CD14-positive monocyte (primary cell): Measurements from ENCODE around the gene IMMP2L. TPM values are rescaled to one million over a fixed set of nuclear protein-coding genes. Genes with fewer than 3 reads are reported as not detected.

Experiments used
- DNase-seq, 3 donors: peaks; one replicate each; pipeline ENCODE4 v3.0.0-alpha.2; 2011 to 2022
- H2AFZ ChIP-seq: 2 replicates; pipeline ENCODE4 v1.6.0; 2012; ENCODE audit warnings: mild to moderate bottlenecking, low read depth, low read length, inconsistent platforms; ENCODE audit not compliant: insufficient read depth, poor library complexity, severe bottlenecking
- H3K27ac ChIP-seq, 2 donors: 1 replicate in 1 of 2; 2 replicates in 1 of 2; pipeline ENCODE4 v1.5.1; 2012 to 2013; ENCODE audit warnings: low read length in 2 of 2, control low read depth in 1 of 2, inconsistent platforms in 1 of 2, low read depth in 1 of 2, mild to moderate bottlenecking in 1 of 2
- H3K27me3 ChIP-seq, 2 donors: one replicate each; pipeline versions ENCODE4 v1.6.0 to v1.6.1; 2011 to 2013; ENCODE audit warnings: low read length in 2 of 2; ENCODE audit not compliant: control insufficient read depth in 2 of 2, insufficient read depth in 2 of 2
- H3K36me3 ChIP-seq, 2 donors: replicated peaks in 1 of 2; 1 replicate in 1 of 2; 2 replicates in 1 of 2; pipeline versions ENCODE4 v1.5.1 to v1.6.1; 2012 to 2013; ENCODE audit warnings: low read length in 2 of 2, control low read depth in 1 of 2, inconsistent platforms in 1 of 2, mild to moderate bottlenecking in 1 of 2; ENCODE audit not compliant: insufficient read depth in 2 of 2, control insufficient read depth in 1 of 2
- H3K4me1 ChIP-seq, 2 donors: 1 replicate in 1 of 2; 2 replicates in 1 of 2; pipeline versions ENCODE4 v1.5.1 to v1.6.1; 2012 to 2013; ENCODE audit warnings: low read length in 2 of 2, control low read depth in 1 of 2, inconsistent platforms in 1 of 2, mild to moderate bottlenecking in 1 of 2, moderate library complexity in 1 of 2; ENCODE audit not compliant: insufficient read depth in 2 of 2, control insufficient read depth in 1 of 2
- H3K4me2 ChIP-seq: replicated peaks from 2 replicates; pipeline ENCODE3; 2012; ENCODE audit warnings: low read length, moderate library complexity, mild to moderate bottlenecking; ENCODE audit not compliant: poor library complexity, severe bottlenecking; ENCODE audit errors: extremely low read depth
- H3K4me3 ChIP-seq, 3 experiments: fragments of 200-600 bp in 1 of 3; sonication (generic) in 1 of 3; replicated peaks in 1 of 3; 1 replicate in 2 of 3; 2 replicates in 1 of 3; pipeline ENCODE4 v1.5.1; 2011 to 2013; ENCODE audit warnings: low read length in 3 of 3, mild to moderate bottlenecking in 3 of 3, control low read depth in 2 of 3, low read depth in 2 of 3, inconsistent platforms in 1 of 3, moderate library complexity in 1 of 3
- H3K79me2 ChIP-seq: 2 replicates; pipeline ENCODE4 v1.6.0; 2012; ENCODE audit warnings: mild to moderate bottlenecking, control low read depth, inconsistent platforms, low read length, moderate library complexity; ENCODE audit not compliant: insufficient read depth
- H3K9ac ChIP-seq: 2 replicates; pipeline ENCODE4 v1.6.0; 2017; ENCODE audit warnings: low read length, mild to moderate bottlenecking; ENCODE audit not compliant: insufficient read depth, poor library complexity, severe bottlenecking
- H3K9me3 ChIP-seq, 2 donors: replicated peaks in 1 of 2; 1 replicate in 1 of 2; 2 replicates in 1 of 2; pipeline versions ENCODE4 v1.5.1 to v1.6.1; 2012 to 2013; ENCODE audit warnings: low read length in 2 of 2, control low read depth in 1 of 2; ENCODE audit not compliant: control insufficient read depth in 1 of 2, insufficient read depth in 1 of 2
- H4K20me1 ChIP-seq: 2 replicates; pipeline ENCODE4 v1.6.0; 2012; ENCODE audit warnings: mild to moderate bottlenecking, low read length, control low read depth, moderate library complexity; ENCODE audit not compliant: insufficient read depth
- H3K27ac Mint-ChIP-seq, 7 donors: one replicate each; pipeline ENCODE4 v1.8.0; 2020; ENCODE audit warnings: mild to moderate bottlenecking in 7 of 7, mixed read lengths in 7 of 7, moderate library complexity in 6 of 7, inconsistent platforms in 2 of 7
- H3K27me3 Mint-ChIP-seq, 3 donors: one replicate each; pipeline ENCODE4 v1.8.0; 2021 to 2022; ENCODE audit warnings: low read depth in 3 of 3, mild to moderate bottlenecking in 3 of 3, mixed read lengths in 3 of 3, moderate library complexity in 3 of 3, inconsistent platforms in 1 of 3
- H3K36me3 Mint-ChIP-seq, 2 donors: one replicate each; pipeline ENCODE4 v1.8.0; 2020; ENCODE audit warnings: mixed read lengths in 2 of 2, inconsistent platforms in 1 of 2, mild to moderate bottlenecking in 1 of 2
- H3K4me1 Mint-ChIP-seq: one replicate; pipeline ENCODE4 v1.8.0; 2020; ENCODE audit warnings: mild to moderate bottlenecking, mixed read lengths
- H3K4me3 Mint-ChIP-seq, 2 donors: one replicate each; pipeline ENCODE4 v1.8.0; 2020; ENCODE audit warnings: mild to moderate bottlenecking in 2 of 2, mixed read lengths in 2 of 2, moderate library complexity in 1 of 2
- H3K9me3 Mint-ChIP-seq, 7 donors: one replicate each; pipeline ENCODE4 v1.8.0; 2020 to 2022; ENCODE audit warnings: mixed read lengths in 7 of 7, mild to moderate bottlenecking in 6 of 7, moderate library complexity in 6 of 7, inconsistent platforms in 2 of 7
- CTCF ChIP-seq: fragments of 200-600 bp; IDR thresholded peaks from one replicate; pipeline ENCODE4 v1.8.0; 2022; ENCODE audit warnings: antibody characterized with exemption, mild to moderate bottlenecking
- WGBS: methylation state at CpG from one replicate; pipeline ENCODE4 v1.1.5; 2013; ENCODE audit warnings: missing lambda C conversion rate; ENCODE audit not compliant: insufficient coverage; 5-methylcytosine and 5-hydroxymethylcytosine counted together
- intact Hi-C, 2 donors: fragments of 100-400 bp; cut with micrococcal nuclease; formaldehyde crosslinking; loops; one replicate each; pipeline versions ENCODE4 v1.15.0 to v1.15.1; 2023
- polyA plus RNA-seq, 3 donors: library from polyadenylated mRNA; depleted of rRNA in 1 of 3; unstranded in 2 of 3; stranded (reverse) in 1 of 3; fragments of 300-500 nt in 2 of 3; fragments of >200 nt in 1 of 3; fragmentation: Illumina TruSeq in 2 of 3; gene quantifications; 1 replicate in 2 of 3; 2 replicates in 1 of 3; pipeline ENCODE4 v1.2.3, GENCODE V29; 2012 to 2021

The IMMP2L gene
- polyA plus RNA-seq, 3 donors = 1.9 to 6.4 (median 6.2) TPM

GRCh38 chr7:111516612-111517011 lies 45.7 kb downstream of the IMMP2L start:
- WGBS = no CpG with 5 or more reads among the region's 4 CpGs

GRCh38 chr7:111513566-111513965 lies 48.7 kb downstream of the IMMP2L start:
- Histone ChIP-seq H3K4me2 (no peak overlapping the region), H3K4me3 (no peak overlapping the region), H3K9me3 (peaks cover 0 to 2% of the 10 kb centered on the region in 2 donors), H3K36me3 (no peaks in the 10 kb centered on the region), H3K9ac (no peak overlapping the region), H4K20me1 (no peaks in the 10 kb centered on the region), H3K79me2 (no peaks in the 10 kb centered on the region), H3K27me3 (no peaks in the 10 kb centered on the region), H3K4me1 (no peaks in the 10 kb centered on the region), H3K27ac (no peak overlapping the region), H2AFZ (no peak overlapping the region)
- WGBS = no CpG with 5 or more reads among the region's 1 CpG
- H3K27me3 Mint-ChIP-seq = no peaks in the 10 kb centered on the region
- H3K27ac Mint-ChIP-seq = no peak overlapping the region
- no peak for TF ChIP-seq CTCF
- DNase-seq = no peak
- intact Hi-C loops = no loop called here
- no peaks in the 10 kb centered on the region for H3K4me1 Mint-ChIP-seq
- no peak overlapping the region for H3K4me3 Mint-ChIP-seq
- peaks cover 0 to 1% (median 0%) of the 10 kb centered on the region in 7 donors for H3K9me3 Mint-ChIP-seq
- H3K36me3 Mint-ChIP-seq = no peaks in the 10 kb centered on the region

More at GRCh38 chr7:111516612-111517011, 45.7 kb downstream of the IMMP2L start:
- Histone ChIP-seq H3K9ac (no peak overlapping the region), H3K4me2 (no peak overlapping the region), H3K4me1 (no peaks in the 10 kb centered on the region), H3K4me3 (no peak overlapping the region), H3K9me3 (peaks cover 0 to 2% of the 10 kb centered on the region in 2 donors), H3K27ac (no peak overlapping the region), H3K79me2 (no peaks in the 10 kb centered on the region), H3K27me3 (no peaks in the 10 kb centered on the region), H3K36me3 (no peaks in the 10 kb centered on the region), H2AFZ (no peak overlapping the region), H4K20me1 (no peaks in the 10 kb centered on the region)
- no peak for TF ChIP-seq CTCF
- no peak overlapping the region for H3K27ac Mint-ChIP-seq
- intact Hi-C loops = no loop called here
- DNase-seq = no peak
- H3K36me3 Mint-ChIP-seq = peaks cover 4 to 8% of the 10 kb centered on the region in 2 donors
- H3K9me3 Mint-ChIP-seq = peaks cover 0 to under 1% (median 0%) of the 10 kb centered on the region in 7 donors
- H3K4me3 Mint-ChIP-seq = no peak overlapping the region
- peaks cover 0 to 2% (median 0%) of the 10 kb centered on the region in 3 donors for H3K27me3 Mint-ChIP-seq
- no peaks in the 10 kb centered on the region for H3K4me1 Mint-ChIP-seq
